Loucy (cell line): Measurements from ENCODE around the gene FITM2.

Experiments
- CTCF ChIP-seq: fragments of 200-600 bp; sonication (generic); conservative IDR thresholded peaks from 2 replicates; pipeline ENCODE4 v1.5.1; 2014; ENCODE audit warnings: mild to moderate bottlenecking, antibody characterized with exemption, low read length
- EZH2phosphoT487 ChIP-seq: fragments of 200-600 bp; IDR thresholded peaks from 2 replicates; pipeline ENCODE4 v1.6.1; 2018; ENCODE audit warnings: antibody characterized with exemption, mild to moderate bottlenecking, moderate library complexity, borderline replicate concordance

- no peak for TF ChIP-seq CTCF
- no peak for TF ChIP-seq EZH2phosphoT487
These were observed 23.3 kb upstream of the FITM2 start for GRCh38 chr20:44334306-44334705.
